OCI-LY1 (cell line): ENCODE results near the gene SMIM13.

Experiments used
- H2AFZ ChIP-seq: fragments of 200-600 bp; sonication (generic), shearing (Covaris generic); 2 replicates; pipeline ENCODE4 v1.6.0; 2014; ENCODE audit warnings: antibody characterized with exemption, mild to moderate bottlenecking, low read length
- H3F3A ChIP-seq: fragments of 200-600 bp; sonication (generic), shearing (Covaris generic); 2 replicates; pipeline ENCODE4 v1.6.0; 2014; ENCODE audit warnings: mild to moderate bottlenecking, antibody characterized with exemption, low read length, moderate library complexity; ENCODE audit not compliant: insufficient read depth
- H3K27ac ChIP-seq: fragments of 200-600 bp; sonication (generic); 2 replicates; pipeline ENCODE4 v1.5.1; 2014; ENCODE audit warnings: low read length, mixed run types, mild to moderate bottlenecking, low read depth; ENCODE audit not compliant: poor library complexity, severe bottlenecking
- H3K27me3 ChIP-seq: fragments of 200-600 bp; sonication (generic); 2 replicates; pipeline ENCODE4 v1.6.0; 2014; ENCODE audit warnings: antibody characterized with exemption, mild to moderate bottlenecking, low read length, moderate library complexity; ENCODE audit not compliant: insufficient read depth
- H3K36me3 ChIP-seq: fragments of 200-600 bp; sonication (generic); 2 replicates; pipeline ENCODE4 v1.6.1; 2014; ENCODE audit warnings: mild to moderate bottlenecking, antibody characterized with exemption, low read length, moderate library complexity, mixed read lengths; ENCODE audit not compliant: insufficient read depth
- H3K4me1 ChIP-seq: fragments of 200-600 bp; sonication (generic); 2 replicates; pipeline ENCODE4 v1.5.1; 2014; ENCODE audit warnings: mild to moderate bottlenecking, low read length, moderate library complexity; ENCODE audit not compliant: insufficient read depth, severe bottlenecking
- H3K4me2 ChIP-seq: fragments of 200-600 bp; sonication (generic), shearing (Covaris generic); 2 replicates; pipeline ENCODE4 v1.6.1; 2014; ENCODE audit warnings: low read length
- H3K4me3 ChIP-seq: fragments of 200-600 bp; sonication (generic); 2 replicates; pipeline ENCODE4 v1.5.1; 2014; ENCODE audit warnings: low read length, low read depth, mild to moderate bottlenecking, mixed read lengths; ENCODE audit not compliant: poor library complexity, severe bottlenecking
- H3K79me2 ChIP-seq: fragments of 200-600 bp; shearing (Covaris generic); 2 replicates; pipeline ENCODE4 v1.6.1; 2016; ENCODE audit warnings: mixed run types, low read length, mixed read lengths; ENCODE audit not compliant: insufficient read depth
- H3K9ac ChIP-seq: fragments of 200-600 bp; sonication (generic), shearing (Covaris generic); 2 replicates; pipeline ENCODE4 v1.6.1; 2014; ENCODE audit warnings: mild to moderate bottlenecking, low read length, mixed read lengths
- H3K9me2 ChIP-seq: fragments of 200-600 bp; sonication (generic), shearing (Covaris generic); 2 replicates; pipeline ENCODE4 v1.6.1; 2014; ENCODE audit warnings: low read depth, mild to moderate bottlenecking, low read length, mixed read lengths
- H3K9me3 ChIP-seq: fragments of 200-600 bp; shearing (Covaris generic); 2 replicates; pipeline ENCODE4 v1.6.1; 2014; ENCODE audit warnings: low read length, mixed read lengths
- H4K20me1 ChIP-seq: fragments of 200-600 bp; sonication (generic), shearing (Covaris generic); 2 replicates; pipeline ENCODE4 v1.6.0; 2016; ENCODE audit warnings: mild to moderate bottlenecking, low read length; ENCODE audit not compliant: insufficient read depth
- CTCF ChIP-seq: fragments of 200-600 bp; sonication (generic), shearing (Covaris generic); IDR thresholded peaks from 2 replicates; pipeline ENCODE4 v1.5.1; 2017; ENCODE audit warnings: mild to moderate bottlenecking, antibody characterized with exemption, low read length, moderate library complexity, mixed read lengths
- EZH2 ChIP-seq: fragments of 200-600 bp; sonication (generic), shearing (Covaris generic); IDR thresholded peaks from 2 replicates; pipeline ENCODE4 v1.8.0; 2017; ENCODE audit warnings: borderline replicate concordance, mixed run types, mild to moderate bottlenecking, antibody characterized with exemption, low read length, moderate library complexity, mixed read lengths

SMIM13 gene

DNA sequence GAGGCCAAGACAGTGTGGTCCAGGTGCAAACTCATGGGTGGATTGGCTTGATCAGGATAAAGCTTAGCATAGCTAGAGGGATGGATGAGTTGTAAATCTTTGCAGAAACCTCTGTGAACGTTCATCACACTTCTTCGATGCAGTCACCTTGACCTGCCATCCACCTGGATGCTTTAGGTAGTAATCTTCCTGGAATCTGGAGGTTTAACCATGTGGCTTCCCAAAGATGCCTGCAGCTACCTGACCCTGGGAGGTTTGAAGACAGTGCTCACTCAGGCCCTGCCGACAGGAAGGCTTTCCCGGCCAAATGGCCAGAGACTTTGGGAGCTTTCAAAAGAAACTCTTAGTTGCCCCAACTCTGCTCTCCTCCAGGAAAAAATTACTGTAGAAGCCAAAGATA lies 73.3 kb downstream of the SMIM13 start:
- no peak overlapping the region for H2AFZ ChIP-seq
- no peaks in the 10 kb centered on the region for H3K9me3 ChIP-seq
- H3K4me3 ChIP-seq = no peak overlapping the region
- H3K27ac ChIP-seq = no peak overlapping the region
- no peaks in the 10 kb centered on the region for H3K79me2 ChIP-seq
- H3K9me2 ChIP-seq = no peaks in the 10 kb centered on the region
- TF ChIP-seq CTCF (no peak), EZH2 (no peak)
- no peaks in the 10 kb centered on the region for H3K4me1 ChIP-seq
- H3K9ac ChIP-seq = no peak overlapping the region
- no peak overlapping the region for H3K4me2 ChIP-seq
- H3K36me3 ChIP-seq = no peaks in the 10 kb centered on the region
- H3K27me3 ChIP-seq = no peaks in the 10 kb centered on the region
- no peaks in the 10 kb centered on the region for H3F3A ChIP-seq
- no peaks in the 10 kb centered on the region for H4K20me1 ChIP-seq

DNA sequence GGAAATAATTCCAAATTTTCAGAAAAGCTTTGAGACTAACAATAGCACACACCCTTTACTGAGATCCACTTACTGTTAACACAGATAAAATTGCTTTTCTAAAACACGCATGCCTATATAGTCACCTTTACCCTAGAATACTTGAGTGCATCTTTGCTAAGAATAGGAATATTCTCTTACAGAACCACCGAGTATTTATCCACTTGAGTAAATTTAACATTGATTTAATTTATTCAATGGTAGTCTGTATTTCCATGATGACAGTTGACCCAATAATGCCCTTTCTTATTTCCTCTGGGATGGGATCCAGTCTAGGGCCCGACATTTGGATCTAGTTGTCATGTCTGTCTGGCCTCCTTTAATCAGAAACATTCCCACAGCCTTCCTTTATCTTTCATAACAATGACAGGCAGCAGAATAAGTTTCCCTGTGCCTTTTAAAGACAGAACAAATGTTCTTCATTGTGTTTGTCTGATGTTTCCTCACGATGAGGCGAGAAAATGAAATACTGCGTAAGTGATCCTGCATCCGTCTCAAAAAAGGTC lies 74.5 kb downstream of the SMIM13 start:
- Histone ChIP-seq H3K9ac (no peak overlapping the region), H3K79me2 (no peaks in the 10 kb centered on the region), H3K36me3 (no peaks in the 10 kb centered on the region), H4K20me1 (no peaks in the 10 kb centered on the region), H3K4me1 (no peaks in the 10 kb centered on the region), H3K27ac (no peak overlapping the region), H2AFZ (no peak overlapping the region), H3K9me3 (no peaks in the 10 kb centered on the region), H3K9me2 (no peaks in the 10 kb centered on the region), H3K4me3 (no peak overlapping the region), H3K4me2 (no peak overlapping the region), H3K27me3 (no peaks in the 10 kb centered on the region), H3F3A (no peaks in the 10 kb centered on the region)
- TF ChIP-seq EZH2 (no peak), CTCF (no peak)

DNA sequence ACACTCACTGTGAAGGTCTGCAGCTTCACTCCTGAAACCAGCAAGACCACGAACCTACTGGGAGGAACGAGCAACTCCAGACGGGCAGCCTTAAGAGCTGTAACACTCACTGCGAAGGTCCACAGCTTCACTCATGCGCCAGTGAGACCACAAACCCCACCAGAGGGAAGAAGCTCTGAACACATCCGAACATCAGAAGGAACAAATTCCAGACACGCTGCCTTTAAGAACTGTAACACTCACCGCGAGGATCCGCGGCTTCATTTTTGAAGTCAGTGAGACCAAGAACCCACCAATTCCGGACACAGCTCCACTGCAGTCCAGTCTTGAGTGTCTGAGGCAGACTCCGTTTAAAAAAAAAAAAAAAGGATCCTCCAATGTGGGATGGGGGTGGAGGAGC lies 78.3 kb downstream of the SMIM13 start:
- H3F3A ChIP-seq = no peaks in the 10 kb centered on the region
- no peaks in the 10 kb centered on the region for H3K4me1 ChIP-seq
- H3K4me3 ChIP-seq = no peak overlapping the region
- TF ChIP-seq CTCF (no peak), EZH2 (no peak)
- no peaks in the 10 kb centered on the region for H4K20me1 ChIP-seq
- H3K27me3 ChIP-seq = no peaks in the 10 kb centered on the region
- no peak overlapping the region for H3K9ac ChIP-seq
- no peaks in the 10 kb centered on the region for H3K36me3 ChIP-seq
- H3K79me2 ChIP-seq = no peaks in the 10 kb centered on the region
- H2AFZ ChIP-seq = no peak overlapping the region
- H3K9me3 ChIP-seq = no peaks in the 10 kb centered on the region
- no peak overlapping the region for H3K27ac ChIP-seq
- no peaks in the 10 kb centered on the region for H3K9me2 ChIP-seq
- H3K4me2 ChIP-seq = no peak overlapping the region
